Measurements from ENCODE around the gene GSTO1.

Gene GSTO1

DNA sequence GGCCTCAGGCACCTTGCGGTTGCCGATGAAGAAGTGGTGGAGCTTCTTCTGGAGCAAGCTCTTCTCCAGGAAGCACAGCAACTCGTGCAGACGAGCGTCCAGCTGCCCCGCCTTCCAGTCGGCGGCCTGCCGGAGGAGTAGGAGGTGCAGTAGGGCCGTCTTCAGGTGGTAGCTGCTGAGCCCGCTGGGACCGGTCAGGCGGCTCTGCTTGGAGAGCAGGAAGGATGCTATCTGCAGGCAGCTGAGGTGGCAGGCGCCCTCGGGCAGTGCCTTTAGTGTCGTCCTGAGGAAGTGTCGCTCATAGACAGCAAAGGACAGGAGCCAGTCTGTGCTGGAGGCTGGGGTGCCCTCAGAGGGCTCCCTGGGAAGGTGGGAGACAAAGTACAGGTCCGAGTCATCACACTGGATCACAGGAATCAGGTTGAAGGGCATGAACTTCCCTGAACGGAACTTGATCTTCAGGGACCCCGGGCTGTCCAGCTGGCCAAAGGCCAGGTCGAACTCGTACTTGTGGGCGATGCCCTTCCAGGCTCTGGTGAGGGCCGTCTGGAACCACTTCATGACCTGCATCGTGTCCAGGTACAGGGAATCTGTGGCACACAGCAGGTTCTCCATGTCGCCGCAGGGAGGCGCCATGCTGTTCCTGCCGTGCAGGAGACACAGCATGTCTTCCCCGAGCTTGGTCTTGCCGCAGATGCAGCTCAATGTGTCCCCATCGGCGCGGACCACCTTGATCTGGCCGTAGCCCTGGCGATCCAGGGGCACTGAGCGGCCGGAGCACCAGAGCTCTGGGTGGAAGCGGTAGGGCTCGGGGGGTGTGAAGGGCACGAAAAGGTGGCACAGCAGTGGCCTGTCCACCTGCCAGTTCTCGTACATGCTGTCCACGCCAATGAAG, 60.1 kb downstream of the GSTO1 start:
- no peak for FAIRE-seq
- TF ChIP-seq POLR2A (IDR thresholded peaks at IDR 0.05; ENCODE audit: low read depth, low read length) (no peak), POLR2AphosphoS5 (IDR thresholded peaks at IDR 0.05; ENCODE audit: low read depth, low read length) (no peak), TAF1 (IDR thresholded peaks at IDR 0.05; ENCODE audit: borderline replicate concordance, low read depth, low read length) (no peak)
- no peak for DNase-seq (ENCODE audit: insufficient read length)

DNA sequence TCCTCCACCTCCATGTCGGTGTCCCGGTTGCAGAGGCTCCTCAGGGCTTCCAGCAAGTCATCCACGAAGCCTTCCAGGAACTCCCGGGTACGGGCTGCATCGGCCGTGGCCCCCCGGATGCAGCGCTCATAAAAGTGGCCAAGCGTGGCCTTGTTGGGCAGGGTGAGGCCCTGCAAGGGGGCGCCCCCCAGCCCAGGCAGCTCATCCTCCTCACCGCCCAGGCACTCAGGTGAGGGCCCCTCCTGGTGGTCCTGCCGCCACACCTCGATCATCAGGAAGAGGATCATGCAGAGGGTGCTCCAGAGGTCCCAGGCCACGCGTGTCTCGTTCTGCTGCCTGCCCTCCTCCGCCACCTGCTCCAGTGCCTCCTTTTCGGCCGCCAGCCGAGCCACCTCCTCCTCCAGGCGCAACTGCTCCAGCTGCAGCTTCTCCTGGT, 60.8 kb downstream of the GSTO1 start:
- TF ChIP-seq TAF1 (IDR thresholded peaks at IDR 0.05; ENCODE audit: borderline replicate concordance, low read depth, low read length), result no peak
- TF ChIP-seq POLR2AphosphoS5 (IDR thresholded peaks at IDR 0.05; ENCODE audit: low read depth, low read length), result no peak
- TF ChIP-seq POLR2A (IDR thresholded peaks at IDR 0.05; ENCODE audit: low read depth, low read length), result no peak
- FAIRE-seq (no peak), DNase-seq (ENCODE audit: insufficient read length) (no peak)

DNA sequence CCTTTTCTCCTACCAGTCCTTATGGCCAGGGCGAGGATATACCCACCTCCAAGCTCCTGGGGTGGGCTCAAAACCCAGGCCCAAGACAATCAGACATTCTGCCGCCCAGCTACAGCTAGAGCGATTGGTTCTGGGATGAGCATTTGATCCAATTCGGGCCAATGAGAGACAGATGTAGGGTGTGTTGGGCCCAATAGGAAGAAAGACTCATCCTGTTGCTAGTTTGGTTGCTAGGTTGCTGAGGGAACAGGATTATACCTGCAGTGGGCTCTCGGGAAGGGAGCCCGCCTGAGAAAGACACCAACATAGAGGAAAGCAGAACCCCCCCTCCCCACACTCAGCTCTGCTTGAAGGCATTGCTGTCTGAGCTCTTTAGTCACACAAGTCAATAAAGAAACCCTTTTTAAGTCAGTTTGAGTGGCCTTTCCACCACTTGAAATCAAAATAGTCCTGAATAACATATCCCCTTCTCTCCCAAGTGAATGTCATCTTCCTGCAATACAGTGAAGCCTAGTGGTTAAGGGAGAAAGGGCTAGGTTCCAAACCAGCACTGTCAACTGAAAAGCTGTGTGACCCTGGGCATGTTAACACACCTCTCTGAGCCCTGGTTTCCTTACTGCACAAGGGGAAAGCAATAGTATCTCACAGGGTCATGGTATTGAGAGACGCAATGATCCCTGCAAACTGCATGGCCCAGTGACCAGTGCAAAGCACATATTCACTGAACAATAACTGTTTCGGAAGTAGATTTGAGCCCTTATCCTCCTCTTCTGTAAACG, 61.8 kb downstream of the GSTO1 start:
- DNase-seq (ENCODE audit: insufficient read length) (no peak), FAIRE-seq (no peak)
- TF ChIP-seq TAF1 (IDR thresholded peaks at IDR 0.05; ENCODE audit: borderline replicate concordance, low read depth, low read length) (no peak), POLR2A (IDR thresholded peaks at IDR 0.05; ENCODE audit: low read depth, low read length) (no peak), POLR2AphosphoS5 (IDR thresholded peaks at IDR 0.05; ENCODE audit: low read depth, low read length) (no peak)
